GM18873 (cell line): ENCODE data around the gene CHTF18.
"Not testable (repeated sequence)": the region's sequence is repeated elsewhere in the genome, so short reads cannot be mapped to it uniquely, and the experiment has no call there.

ENCODE experiments used
- ATAC-seq: cut with Tn5 transposase; IDR thresholded peaks from one replicate; pipeline ENCODE4 v1.9.1; 2021; ENCODE audit warnings: mild to moderate bottlenecking, moderate library complexity, moderate number of reproducible peaks; ENCODE audit not compliant: unreplicated experiment, low FRiP score

CHTF18 gene

GRCh38 chr16:772959-773358 lies 15.5 kb upstream of the CHTF18 start:
- ATAC-seq = no peak

- no peak for ATAC-seq
These were observed 14.1 kb upstream of the CHTF18 start for GRCh38 chr16:774086-775001.

GRCh38 chr16:775236-775796 lies 13.1 kb upstream of the CHTF18 start:
- no peak for ATAC-seq

DNA sequence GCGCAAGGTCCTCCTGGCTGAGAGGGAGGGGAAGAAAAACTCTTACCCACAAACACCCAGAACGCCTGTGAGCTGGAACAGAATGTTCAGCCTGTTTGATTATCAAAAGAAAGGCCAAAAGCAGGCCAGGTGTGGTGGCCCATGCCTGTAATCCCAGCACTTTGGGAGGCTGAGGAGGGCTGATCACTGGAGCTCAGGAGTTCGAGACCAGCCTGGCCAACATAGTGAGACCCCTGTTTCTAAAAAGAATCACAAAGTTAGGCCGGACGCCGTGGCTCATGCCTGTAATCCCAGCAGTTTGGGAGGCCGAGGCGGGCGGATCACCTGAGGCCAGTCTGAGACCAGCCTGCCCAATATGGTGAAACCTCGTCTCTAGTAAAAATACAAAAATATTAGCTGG lies 12.1 kb upstream of the CHTF18 start:
- not testable (repeated sequence) for ATAC-seq

- no peak for ATAC-seq
These were observed 11.6 kb upstream of the CHTF18 start for GRCh38 chr16:776824-777223.

GRCh38 chr16:777826-778225 lies 10.6 kb upstream of the CHTF18 start:
- ATAC-seq = no peak

DNA sequence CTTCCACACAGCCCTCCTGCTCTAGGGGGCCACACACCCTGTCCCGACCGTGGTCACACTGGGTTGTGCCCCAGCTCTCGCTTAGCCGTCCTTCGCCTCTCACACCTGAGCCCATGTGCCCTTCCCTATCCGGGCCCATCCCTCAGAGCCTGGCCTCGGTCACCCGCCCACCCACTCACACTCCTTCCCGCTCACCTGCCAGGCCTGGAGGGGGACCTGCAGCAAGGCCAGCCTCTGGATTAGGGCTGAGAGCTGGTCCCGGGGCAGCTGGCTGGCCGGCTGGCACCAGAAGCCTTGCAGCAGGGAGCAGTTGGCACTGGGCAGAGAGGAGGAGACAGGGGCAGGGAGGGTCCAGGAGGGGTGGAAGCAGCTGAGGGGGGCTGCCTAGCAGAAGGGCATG lies 10.0 kb upstream of the CHTF18 start:
- no peak for ATAC-seq

DNA sequence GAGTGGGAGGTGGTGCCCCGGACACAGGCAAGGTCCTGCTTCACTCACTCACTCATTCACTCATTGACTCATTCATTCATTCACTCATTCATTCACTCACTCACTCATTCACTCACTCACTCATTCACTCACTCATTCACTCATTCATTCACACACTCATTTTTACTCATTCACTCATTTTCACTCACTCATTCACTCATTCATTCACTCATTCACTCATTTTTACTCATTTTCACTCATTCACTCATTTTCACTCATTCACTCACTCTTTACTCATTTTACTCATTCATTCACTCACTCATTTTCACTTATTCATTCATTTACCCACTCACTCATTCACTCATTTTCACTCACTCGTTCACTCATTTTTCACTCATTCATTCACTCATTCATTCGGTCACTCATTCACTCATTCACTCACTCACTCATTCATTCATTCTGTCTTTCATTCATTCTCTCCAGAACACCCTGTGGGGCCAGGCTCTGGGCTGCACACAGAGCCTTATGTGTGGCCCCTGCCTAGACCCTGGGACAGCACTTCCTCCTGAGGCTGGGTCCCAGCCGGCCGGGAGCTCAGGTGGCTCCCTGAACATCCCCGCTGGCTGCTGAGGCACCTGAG lies 9.4 kb upstream of the CHTF18 start:
- no peak for ATAC-seq

GRCh38 chr16:779561-779960 lies 8.9 kb upstream of the CHTF18 start:
- ATAC-seq = no peak

DNA sequence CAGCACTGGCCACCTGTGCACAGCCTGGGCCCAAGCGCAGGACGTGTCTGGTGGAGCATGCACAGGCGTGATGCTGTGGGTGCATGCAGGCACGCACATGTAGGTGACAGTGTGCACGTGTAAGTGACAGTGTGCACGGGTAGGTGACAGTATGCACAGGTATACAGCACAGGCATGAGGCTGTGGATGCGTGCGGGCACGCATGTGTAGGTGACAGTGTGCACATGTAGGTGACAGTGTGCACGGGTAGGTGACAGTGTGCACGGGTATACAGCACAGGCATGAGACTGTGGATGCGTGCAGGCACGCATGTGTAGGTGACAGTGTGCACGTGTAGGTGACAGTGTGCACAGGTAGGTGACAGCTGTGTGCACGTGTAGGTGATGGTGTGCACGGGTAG lies 8.1 kb upstream of the CHTF18 start:
- ATAC-seq = no peak

DNA sequence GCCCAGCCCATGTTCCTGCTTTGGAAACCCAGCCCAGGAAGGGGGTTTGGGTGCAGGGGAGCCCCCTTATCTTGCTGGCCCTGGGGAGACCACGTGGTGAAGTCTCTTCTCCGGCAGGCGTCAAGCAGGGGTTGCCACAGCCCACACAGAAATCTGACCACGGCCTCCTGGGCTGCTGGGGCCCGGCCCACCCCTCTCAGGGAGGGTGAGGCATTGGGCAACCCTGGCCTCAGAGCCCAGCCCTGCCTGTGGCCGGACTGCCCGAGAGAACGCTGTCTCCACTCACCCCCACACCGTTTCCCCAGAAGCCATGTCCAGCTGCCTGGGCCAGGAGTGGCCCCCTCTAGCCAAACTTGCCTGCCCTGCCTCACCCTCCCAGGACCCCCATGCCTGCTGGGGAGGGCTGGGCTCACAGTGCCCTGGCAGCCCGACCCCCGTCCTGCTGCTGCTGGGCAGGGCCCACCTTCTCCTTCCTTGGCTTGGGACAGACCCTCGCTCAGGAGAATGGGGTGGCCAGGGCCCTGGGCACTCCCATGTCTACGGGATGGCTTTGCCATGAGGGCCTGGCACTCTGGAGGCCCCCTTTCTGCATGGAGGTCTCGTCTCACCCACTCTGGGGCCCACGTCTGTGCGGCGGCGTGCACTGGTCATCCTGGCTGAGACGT lies 6.9 kb upstream of the CHTF18 start:
- no peak for ATAC-seq

DNA sequence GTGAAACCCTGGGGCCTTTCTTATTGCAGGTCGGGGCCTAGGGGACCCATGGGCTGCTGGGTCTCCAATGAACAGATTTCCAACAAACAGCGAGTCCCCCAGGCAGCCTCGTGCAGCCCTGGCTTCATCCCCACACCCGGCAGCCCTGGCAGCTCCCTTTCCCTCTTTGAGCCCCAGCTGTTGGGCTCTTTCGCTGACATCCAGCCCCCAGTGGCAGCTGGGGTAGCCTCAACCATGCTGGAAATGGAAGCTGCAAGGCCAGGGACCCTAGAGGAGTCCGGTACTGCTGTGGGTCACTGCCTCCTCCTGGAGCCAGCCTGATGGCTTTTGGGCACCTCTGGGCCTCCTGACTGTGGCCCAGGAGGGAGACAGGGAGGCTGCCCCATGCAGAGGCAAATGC lies 6.2 kb upstream of the CHTF18 start:
- ATAC-seq = no peak

DNA sequence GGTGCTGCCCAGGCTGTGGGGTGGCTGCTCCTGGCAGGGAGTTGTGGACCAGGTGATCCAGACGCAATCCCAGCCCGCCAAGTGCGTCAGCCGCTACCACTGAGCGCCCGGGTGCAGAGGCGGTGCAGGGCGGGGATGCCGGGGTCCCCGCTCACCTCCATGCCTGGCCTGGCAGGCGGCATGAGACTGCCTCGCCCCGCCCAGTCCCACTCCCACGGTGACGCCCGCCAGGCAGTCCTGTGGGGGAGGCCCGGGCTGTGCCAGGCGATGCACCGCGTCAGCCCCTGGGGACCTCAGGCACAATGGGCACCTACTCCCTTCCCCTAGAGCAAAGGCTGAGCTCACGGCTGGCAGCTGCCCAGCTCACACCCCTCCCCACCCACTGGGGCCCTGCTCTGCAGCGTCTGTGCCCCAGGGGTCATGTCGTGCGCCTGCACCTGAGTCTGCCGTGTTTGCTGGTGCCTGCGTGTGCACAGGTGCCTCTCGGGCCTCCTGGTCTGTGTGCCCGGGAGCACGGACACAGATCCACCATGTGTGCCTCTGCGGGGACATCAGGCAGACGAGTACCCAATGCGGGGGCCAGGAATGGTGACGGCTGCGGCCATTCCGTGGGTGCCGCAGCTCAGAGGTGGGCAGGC lies 5.5 kb upstream of the CHTF18 start:
- no peak for ATAC-seq

- ATAC-seq = no peak
These were observed 4.8 kb upstream of the CHTF18 start for GRCh38 chr16:783404-784161.

GRCh38 chr16:784431-784830 lies 4.0 kb upstream of the CHTF18 start:
- no peak for ATAC-seq

DNA sequence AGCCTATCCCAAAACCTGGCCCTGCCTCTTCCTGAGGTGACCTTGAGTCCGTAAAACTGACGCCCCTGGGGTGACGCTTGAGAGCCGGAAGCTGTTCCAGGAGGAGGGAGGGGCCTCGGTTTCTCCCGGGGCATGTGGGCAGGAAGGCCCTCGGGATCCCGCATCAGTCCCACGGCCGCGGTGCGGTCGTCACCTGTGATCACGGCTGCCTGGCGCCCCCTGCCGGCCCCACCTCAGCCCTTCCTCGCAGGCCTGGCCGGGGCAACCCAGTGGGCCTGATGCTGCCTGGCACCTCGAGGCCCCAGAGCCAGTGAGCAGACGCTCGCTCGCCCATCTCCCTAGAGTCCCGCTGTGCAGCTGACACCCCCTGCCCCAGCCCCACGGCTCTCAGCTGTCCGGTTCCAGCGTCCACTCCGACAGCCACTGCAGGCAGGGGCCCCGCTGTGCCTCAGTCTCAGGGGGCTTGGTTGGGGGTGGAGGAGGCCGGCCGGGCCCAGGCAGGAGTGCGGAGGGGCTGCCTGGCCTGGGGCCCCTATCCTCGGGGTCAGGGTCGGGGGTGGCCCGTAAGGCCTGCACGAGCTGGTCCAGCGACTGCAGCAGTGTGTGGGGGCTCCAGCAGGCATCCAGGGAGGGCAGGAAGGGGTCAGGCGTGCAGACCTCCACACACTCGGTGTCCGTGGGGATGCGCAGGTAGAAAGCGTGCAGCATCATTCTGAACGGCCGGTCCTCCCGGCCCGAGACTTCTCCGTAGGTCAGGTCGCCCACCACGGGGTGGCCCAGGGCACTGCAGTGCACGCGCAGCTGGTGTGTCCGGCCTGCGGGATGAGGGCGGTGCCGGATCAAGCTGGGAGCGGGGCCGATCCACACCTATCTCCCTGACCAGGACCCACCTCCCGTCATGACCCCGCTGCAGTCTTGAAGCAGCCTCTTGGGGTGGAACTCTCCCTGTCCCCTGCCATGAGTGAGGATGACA lies 2.6 kb upstream of the CHTF18 start:
- ATAC-seq = no peak

DNA sequence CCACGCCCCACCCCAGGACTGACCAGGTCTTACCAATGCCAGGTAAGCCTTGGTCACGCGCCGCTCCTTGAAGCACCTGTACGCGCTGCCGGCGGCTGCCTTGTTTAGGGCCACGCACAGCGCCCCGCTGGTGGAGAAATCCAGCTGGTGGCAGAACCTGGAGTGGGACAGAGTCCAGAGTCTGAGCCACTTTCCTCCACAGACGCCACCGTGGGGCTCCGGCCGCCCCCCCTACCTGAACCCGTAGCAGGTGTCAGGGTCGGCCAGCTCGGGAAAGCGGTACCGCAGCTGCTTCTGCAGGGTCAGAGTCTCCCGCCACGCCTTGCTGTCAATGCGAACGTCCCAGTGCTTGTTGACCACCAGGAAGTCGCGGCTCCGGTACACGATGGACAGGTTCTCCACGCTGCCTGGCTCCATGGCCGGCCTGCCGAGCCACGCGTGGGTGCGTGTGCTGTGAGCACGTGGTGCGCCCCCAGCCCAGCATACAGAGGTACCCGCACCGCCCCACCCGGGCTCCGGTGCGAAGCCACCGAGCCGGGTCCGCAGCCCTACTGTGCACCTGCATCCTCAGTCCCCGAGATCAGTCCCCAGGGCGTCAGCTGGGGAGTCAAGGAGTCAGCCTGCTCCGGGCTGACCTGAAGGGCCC lies 976 bp upstream of the CHTF18 start:
- no peak for ATAC-seq

DNA sequence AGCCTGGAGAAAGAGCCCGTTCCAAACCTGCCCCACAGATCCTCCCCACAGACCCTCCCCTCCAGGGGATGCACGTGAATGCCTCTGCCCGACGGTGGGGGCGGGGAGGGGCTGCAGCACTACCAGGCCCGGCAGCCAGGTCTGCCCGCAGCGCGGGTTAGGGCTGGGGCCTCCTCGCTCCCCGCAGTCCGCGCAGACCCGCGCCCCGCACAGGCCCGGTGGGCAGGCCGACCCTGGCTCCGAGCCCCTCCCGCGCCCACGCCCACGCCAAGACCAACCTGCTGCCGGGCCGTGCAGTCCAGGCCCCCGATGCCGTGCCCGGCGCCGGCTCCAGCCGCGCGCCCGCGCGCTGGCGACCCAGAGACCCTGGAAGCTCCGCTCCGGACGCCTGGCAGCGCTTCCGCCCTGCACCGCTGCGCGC lies 432 bp upstream of the CHTF18 start, which contains the start of gene RPUSD1:
RPUSD1 (minus strand) TSS at position 404 of the 421 bp plus-strand sequence. CDS start 644 bp downstream, outside the sequence.
- peak; percentile 13 for ATAC-seq
